LNCAP (cell line): ENCODE data around the gene SMC3.

Experiments used
- TF ChIP-seq, protein P1 (sequence below): fragments of 450-650 bp; IDR thresholded peaks from 2 replicates; pipeline ENCODE4 v1.5.1; 2017; ENCODE audit warnings: mild to moderate bottlenecking

The SMC3 gene

DNA sequence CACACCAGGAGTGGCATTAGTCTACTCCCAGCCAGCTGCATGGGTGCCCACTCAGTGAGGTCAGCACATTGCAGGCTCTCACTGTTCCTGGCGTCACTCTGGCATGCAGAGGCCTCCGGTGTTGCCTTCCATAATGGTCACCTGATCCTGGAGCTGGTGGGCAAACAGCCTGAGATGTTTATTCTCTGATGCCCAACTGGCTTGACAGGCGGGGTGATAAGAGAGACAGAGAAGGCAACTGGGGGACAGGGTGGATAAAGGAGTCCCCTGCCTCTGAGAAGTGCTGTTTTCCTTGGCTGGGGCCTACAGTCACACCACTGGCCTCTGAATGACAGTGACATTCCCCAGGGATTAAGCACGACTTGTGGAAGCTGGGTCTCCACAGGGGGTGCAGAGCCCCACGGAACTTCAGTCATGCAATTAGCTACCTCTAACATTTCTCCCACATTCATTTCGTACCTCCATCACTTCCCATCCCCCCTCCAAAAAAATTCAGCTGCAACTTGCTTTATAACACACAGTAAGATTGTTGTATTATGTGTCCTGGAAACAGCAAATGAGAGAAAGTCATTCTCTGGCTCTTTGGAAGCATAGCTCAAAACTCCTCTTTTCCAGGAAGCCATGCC, 69.5 kb downstream of the SMC3 start:
- TF ChIP-seq, protein P1, sequence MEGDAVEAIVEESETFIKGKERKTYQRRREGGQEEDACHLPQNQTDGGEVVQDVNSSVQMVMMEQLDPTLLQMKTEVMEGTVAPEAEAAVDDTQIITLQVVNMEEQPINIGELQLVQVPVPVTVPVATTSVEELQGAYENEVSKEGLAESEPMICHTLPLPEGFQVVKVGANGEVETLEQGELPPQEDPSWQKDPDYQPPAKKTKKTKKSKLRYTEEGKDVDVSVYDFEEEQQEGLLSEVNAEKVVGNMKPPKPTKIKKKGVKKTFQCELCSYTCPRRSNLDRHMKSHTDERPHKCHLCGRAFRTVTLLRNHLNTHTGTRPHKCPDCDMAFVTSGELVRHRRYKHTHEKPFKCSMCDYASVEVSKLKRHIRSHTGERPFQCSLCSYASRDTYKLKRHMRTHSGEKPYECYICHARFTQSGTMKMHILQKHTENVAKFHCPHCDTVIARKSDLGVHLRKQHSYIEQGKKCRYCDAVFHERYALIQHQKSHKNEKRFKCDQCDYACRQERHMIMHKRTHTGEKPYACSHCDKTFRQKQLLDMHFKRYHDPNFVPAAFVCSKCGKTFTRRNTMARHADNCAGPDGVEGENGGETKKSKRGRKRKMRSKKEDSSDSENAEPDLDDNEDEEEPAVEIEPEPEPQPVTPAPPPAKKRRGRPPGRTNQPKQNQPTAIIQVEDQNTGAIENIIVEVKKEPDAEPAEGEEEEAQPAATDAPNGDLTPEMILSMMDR = no peak

DNA sequence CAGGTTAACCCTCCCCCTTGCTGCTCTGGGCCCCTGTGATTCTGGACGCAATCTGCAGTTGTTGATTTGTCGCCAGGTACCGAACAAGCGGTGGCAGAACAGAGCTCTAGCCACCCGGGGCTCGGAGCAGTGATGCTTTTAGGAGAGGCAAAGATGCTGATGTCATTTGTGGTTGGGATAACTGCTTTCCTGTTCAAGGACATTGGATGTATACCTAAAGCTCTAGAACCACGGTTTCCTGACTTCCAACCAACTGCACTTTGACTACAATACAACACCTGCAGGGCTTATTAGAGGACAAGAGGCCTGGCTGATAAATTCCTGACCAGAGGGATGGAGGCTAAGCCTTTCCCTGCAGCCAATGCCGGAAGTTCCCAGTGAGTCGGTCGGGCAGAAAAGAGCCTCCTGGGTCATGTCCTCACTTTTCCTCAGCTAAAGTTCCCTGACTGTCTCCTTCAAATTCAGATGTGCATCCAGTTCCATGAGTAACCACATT, 70.1 kb downstream of the SMC3 start:
- TF ChIP-seq, protein P1 = no peak

GRCh38 chr10:110638319-110638718, 70.8 kb downstream of the SMC3 start:
- TF ChIP-seq, protein P1 = no peak

DNA sequence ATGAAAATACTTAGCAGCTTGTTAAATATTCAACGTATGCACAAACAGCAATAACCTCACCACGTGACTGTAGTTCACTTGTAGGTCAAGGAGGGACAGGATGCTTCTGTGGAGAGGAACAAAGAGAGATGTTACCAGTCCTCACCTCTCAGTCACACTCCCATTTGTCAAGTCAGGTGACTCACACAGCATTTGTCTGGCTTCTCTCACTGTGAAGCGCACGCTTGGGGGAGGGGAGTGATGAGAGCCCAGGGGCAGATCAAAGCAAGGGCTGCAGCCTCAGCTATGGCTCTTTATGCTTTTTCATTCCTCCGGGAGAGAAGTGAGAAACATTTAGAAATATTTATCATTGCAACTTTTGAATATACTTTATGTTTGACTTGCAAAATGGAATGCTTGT, 73.8 kb downstream of the SMC3 start:
- TF ChIP-seq, protein P1 = no peak

- TF ChIP-seq, protein P1 = no peak
Measured at GRCh38 chr10:110642204-110643034, 74.9 kb downstream of the SMC3 start.

- TF ChIP-seq, protein P1 = no peak
Measured at GRCh38 chr10:110643035-110643652, 75.6 kb downstream of the SMC3 start.

DNA sequence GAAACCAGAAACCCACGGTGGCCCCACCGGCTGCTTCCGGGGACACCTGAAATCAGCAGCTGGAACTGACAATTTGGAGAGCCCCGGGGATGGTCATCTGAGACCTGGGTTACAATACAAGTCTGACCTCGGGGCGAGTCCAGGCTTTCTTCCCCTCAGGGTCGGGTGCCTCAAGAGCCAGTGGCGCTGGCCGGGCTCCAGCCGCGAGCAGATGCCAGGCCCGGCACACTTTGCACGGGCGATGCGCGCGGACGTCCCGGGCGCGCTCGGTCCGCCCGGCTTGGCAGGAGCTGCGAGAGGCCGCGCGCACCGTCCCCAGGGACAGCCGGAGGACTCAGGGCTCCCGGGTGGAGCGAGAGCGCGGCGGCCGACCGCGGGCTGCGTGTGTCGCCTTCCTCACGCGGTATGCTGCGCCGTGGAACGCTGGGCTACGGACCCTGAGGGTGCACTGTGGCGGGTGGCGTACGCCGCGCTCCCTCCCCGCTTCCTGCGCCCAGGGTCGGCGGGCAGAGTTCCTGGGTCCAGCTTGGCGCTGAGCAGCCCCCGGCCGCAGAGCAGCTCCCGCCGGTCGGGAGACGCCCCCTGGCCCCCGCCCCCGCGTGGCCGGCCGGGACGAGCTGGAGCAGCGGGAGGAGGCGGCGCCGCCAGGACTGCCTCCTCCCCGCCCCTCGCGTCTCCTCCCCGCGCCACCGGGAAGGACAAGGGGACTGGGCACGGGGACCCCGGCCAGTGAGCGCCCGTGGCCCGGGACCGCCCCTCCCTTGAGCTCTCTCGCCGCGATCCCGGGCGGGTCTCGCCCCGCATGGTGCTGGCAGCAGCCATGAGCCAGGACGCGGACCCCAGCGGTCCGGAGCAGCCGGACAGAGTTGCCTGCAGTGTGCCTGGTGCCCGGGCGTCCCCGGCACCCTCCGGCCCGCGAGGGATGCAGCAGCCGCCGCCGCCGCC, 76.4 kb downstream of the SMC3 start, which contains the start of gene RBM20:
Gene RBM20, plus strand, starts transcription at position 684 of the 945 bp plus-strand sequence. Its CDS starts 119 bp downstream, at position 803.
- TF ChIP-seq, protein P1 = no peak
